GM21576 (cell line): ENCODE data around the gene MYZAP.
"Not testable (repeated sequence)": the region's sequence is repeated elsewhere in the genome, so short reads cannot be mapped to it uniquely, and the experiment has no call there.

ENCODE experiments used
- ATAC-seq: cut with Tn5 transposase; IDR thresholded peaks from one replicate; pipeline ENCODE4 v1.9.1; 2021; ENCODE audit warnings: mild to moderate bottlenecking, moderate library complexity; ENCODE audit not compliant: unreplicated experiment

Gene MYZAP

GRCh38 chr15:57591237-57591821 is 375 bp upstream of the MYZAP start:
- no peak for ATAC-seq

GRCh38 chr15:57592426-57592825 is 722 bp downstream of the MYZAP start:
- ATAC-seq = no peak

GRCh38 chr15:57592836-57593420 is 1.2 kb downstream of the MYZAP start:
- ATAC-seq = no peak

- no peak for ATAC-seq
Observed at GRCh38 chr15:57594479-57594878, 2.8 kb downstream of the MYZAP start.

- ATAC-seq = no peak
Observed at GRCh38 chr15:57595011-57595866, 3.5 kb downstream of the MYZAP start.

- no peak for ATAC-seq
Observed at GRCh38 chr15:57596301-57596855, 4.7 kb downstream of the MYZAP start.

- ATAC-seq = no peak
Observed at GRCh38 chr15:57596978-57597377, 5.3 kb downstream of the MYZAP start.

GRCh38 chr15:57597431-57597830 is 5.7 kb downstream of the MYZAP start:
- ATAC-seq = no peak

GRCh38 chr15:57598346-57598745 is 6.6 kb downstream of the MYZAP start:
- no peak for ATAC-seq

GRCh38 chr15:57599296-57599810 is 7.6 kb downstream of the MYZAP start:
- no peak for ATAC-seq

GRCh38 chr15:57600197-57600596 is 8.5 kb downstream of the MYZAP start:
- ATAC-seq = no peak

GRCh38 chr15:57604507-57604906 is 12.8 kb downstream of the MYZAP start:
- no peak for ATAC-seq

- ATAC-seq = no peak
Observed at GRCh38 chr15:57605491-57605890, 13.8 kb downstream of the MYZAP start.

GRCh38 chr15:57606048-57606447 is 14.3 kb downstream of the MYZAP start:
- no peak for ATAC-seq

GRCh38 chr15:57606816-57607215 is 15.1 kb downstream of the MYZAP start:
- no peak for ATAC-seq

GRCh38 chr15:57607570-57608000 is 15.9 kb downstream of the MYZAP start:
- ATAC-seq = no peak

GRCh38 chr15:57609805-57610529 is 18.3 kb downstream of the MYZAP start:
- no peak for ATAC-seq

GRCh38 chr15:57611123-57611522 is 19.4 kb downstream of the MYZAP start:
- no peak for ATAC-seq

GRCh38 chr15:57611938-57612337 is 20.2 kb downstream of the MYZAP start:
- no peak for ATAC-seq

- ATAC-seq = no peak
Observed at GRCh38 chr15:57614241-57614640, 22.5 kb downstream of the MYZAP start.

- not testable (repeated sequence) for ATAC-seq
Observed at GRCh38 chr15:57615951-57616496, 24.3 kb downstream of the MYZAP start.
